GM12878 (cell line): ENCODE data around the gene SPATA1. TPM values are rescaled to one million over a fixed set of nuclear protein-coding genes. Genes with fewer than 3 reads are reported as not detected.

Experiments used
- CBFB ChIP-seq: IDR thresholded peaks from 2 replicates; pipeline ENCODE4 v1.6.1; 2016; ENCODE audit warnings: antibody characterized with exemption, low read depth
- IKZF2 ChIP-seq, 2 experiments: fragments of 450-650 bp; IDR thresholded peaks; 2 replicates each; pipeline ENCODE4 v1.6.1; 2017; ENCODE audit warnings: mild to moderate bottlenecking in 2 of 2, moderate library complexity in 2 of 2
- KLF5 ChIP-seq: fragments of 450-650 bp; IDR thresholded peaks from 2 replicates; pipeline ENCODE4 v1.6.1; 2014; ENCODE audit warnings: mild to moderate bottlenecking; ENCODE audit not compliant: partially characterized antibody
- MXI1 ChIP-seq: fragments of 150-350 bp; IDR thresholded peaks from 2 replicates; pipeline ENCODE4 v1.6.1; 2011; ENCODE audit warnings: low read depth, mild to moderate bottlenecking, inconsistent platforms, low read length, improper control_type of control experiment
- NBN ChIP-seq: fragments of 450-650 bp; IDR thresholded peaks from 2 replicates; pipeline ENCODE4 v1.6.1; 2016
- NR2F1 ChIP-seq: fragments of 450-650 bp; conservative IDR thresholded peaks from 2 replicates; pipeline ENCODE4 v1.6.1; 2017; ENCODE audit warnings: mild to moderate bottlenecking
- POLR2AphosphoS5 ChIP-seq: IDR thresholded peaks from 2 replicates; pipeline ENCODE4 v1.6.1; 2011; ENCODE audit warnings: mild to moderate bottlenecking, low read length, inconsistent platforms
- RB1 ChIP-seq: fragments of 450-650 bp; formaldehyde crosslinking; IDR thresholded peaks from 2 replicates; pipeline ENCODE4 v1.6.1; 2017; ENCODE audit warnings: mild to moderate bottlenecking, borderline replicate concordance
- SIN3A ChIP-seq: IDR thresholded peaks from 2 replicates; pipeline ENCODE4 v1.6.1; 2012; ENCODE audit warnings: low read depth, low read length, improper control_type of control experiment
- SREBF2 ChIP-seq: IDR thresholded peaks from 2 replicates; pipeline ENCODE4 v1.6.1; 2012; ENCODE audit warnings: mild to moderate bottlenecking, low read length
- TBL1XR1 ChIP-seq: IDR thresholded peaks from 2 replicates; pipeline ENCODE4 v1.6.1; 2012; ENCODE audit warnings: low read depth, low read length, improper control_type of control experiment
- ZNF217 ChIP-seq: fragments of 450-650 bp; IDR thresholded peaks from 2 replicates; pipeline ENCODE4 v1.6.1; 2017; ENCODE audit warnings: antibody characterized with exemption, mild to moderate bottlenecking
- polyA plus RNA-seq, 11 experiments: library from polyadenylated mRNA; depleted of rRNA in 4 of 11; unstranded in 6 of 11; stranded (reverse) in 5 of 11; fragments of >200 nt; fragmentation: Nextera tagmentation in 4 of 11; fragmentation: Illumina TruSeq in 1 of 11; extraction: Ambion mirVana in 4 of 11; extraction: Trizol in 1 of 11; gene quantifications; 1 replicate in 1 of 11; 2 replicates in 10 of 11; pipeline versions ENCODE4 v1.2.1 to v1.2.3, GENCODE V29; 2011 to 2016; ENCODE audit warnings: inconsistent platforms in 2 of 11, missing spikeins in 2 of 11, low read depth in 1 of 11
- total RNA-seq, 4 experiments: library from RNA; depleted of rRNA in 3 of 4; stranded (reverse); fragments of >200 nt in 3 of 4; fragmentation: Illumina TruSeq in 1 of 4; extraction: Trizol in 1 of 4; gene quantifications; 2 replicates each; pipeline versions ENCODE4 v1.2.1 to v1.2.3, GENCODE V29; 2013 to 2021
- TF ChIP-seq, protein P1 (sequence below): fragments of 450-650 bp; IDR thresholded peaks from 2 replicates; pipeline ENCODE4 v1.6.1; 2016; ENCODE audit warnings: mild to moderate bottlenecking, moderate library complexity, borderline replicate concordance
- TF ChIP-seq, protein P2 (sequence below): IDR thresholded peaks from 2 replicates; pipeline ENCODE4 v1.6.1; 2012; ENCODE audit warnings: improper control_type of control experiment, low read depth, low read length; ENCODE audit not compliant: insufficient replicate concordance
- TF ChIP-seq, protein P3 (sequence below): fragments of 450-650 bp; IDR thresholded peaks from 2 replicates; pipeline ENCODE4 v1.6.1; 2016; ENCODE audit warnings: mild to moderate bottlenecking
- TF ChIP-seq, protein P4 (sequence below): fragments of 450-650 bp; IDR thresholded peaks from 2 replicates; pipeline ENCODE4 v1.6.1; 2017; ENCODE audit warnings: mild to moderate bottlenecking

SPATA1 gene
- total and polyA plus RNA-seq, 10 of the 15 experiments (the other 5 are each of a cell fraction or from before 2014, with no cell fraction given): 0.74 to 2.4 (median 1.9) TPM

DNA sequence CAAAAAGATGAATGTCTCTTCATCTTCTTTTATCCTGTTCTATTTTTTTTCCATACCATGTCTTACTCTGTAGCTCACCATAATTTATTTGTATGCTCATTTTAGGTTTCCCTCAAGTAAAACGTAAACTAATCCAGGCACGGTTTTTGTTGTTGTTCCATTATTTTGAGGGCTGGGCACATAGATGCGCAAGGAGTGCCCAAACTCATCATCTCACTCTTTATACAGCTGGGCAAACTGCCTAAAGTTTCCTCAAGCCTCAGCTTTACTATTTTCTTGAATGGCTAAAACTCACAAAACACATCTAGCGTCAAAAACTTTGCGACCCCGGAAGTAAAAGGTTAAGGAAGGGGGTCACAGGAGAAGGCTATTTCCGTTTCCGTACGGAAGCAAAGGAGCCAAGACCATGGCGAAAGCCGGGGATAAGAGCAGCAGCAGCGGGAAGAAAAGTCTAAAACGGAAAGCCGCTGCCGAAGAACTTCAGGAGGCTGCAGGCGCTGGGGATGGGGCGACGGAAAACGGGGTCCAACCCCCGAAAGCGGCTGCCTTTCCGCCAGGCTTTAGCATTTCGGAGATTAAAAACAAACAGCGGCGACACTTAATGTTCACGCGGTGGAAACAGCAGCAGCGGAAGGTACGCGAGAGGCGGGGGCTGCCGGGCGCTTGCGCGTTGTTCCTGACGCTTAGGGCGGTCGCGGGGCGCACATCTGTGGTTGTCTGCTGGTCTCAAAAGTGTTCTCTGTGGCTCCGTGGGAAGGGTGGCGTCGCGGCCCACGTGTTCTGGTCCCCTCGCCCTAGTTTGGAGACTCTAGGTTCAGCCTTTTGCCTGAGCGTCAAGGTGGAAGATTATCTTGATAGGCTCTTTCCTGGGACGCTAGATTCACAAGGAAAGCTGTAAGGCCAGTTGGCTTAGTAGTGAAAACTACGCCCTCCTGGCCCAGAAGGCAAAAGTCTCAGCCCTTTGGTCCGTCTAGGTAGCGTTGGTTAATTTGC is 27.0 kb upstream of the SPATA1 start, which contains the start of gene RPF1 (continued):
- TF ChIP-seq, protein P1, sequence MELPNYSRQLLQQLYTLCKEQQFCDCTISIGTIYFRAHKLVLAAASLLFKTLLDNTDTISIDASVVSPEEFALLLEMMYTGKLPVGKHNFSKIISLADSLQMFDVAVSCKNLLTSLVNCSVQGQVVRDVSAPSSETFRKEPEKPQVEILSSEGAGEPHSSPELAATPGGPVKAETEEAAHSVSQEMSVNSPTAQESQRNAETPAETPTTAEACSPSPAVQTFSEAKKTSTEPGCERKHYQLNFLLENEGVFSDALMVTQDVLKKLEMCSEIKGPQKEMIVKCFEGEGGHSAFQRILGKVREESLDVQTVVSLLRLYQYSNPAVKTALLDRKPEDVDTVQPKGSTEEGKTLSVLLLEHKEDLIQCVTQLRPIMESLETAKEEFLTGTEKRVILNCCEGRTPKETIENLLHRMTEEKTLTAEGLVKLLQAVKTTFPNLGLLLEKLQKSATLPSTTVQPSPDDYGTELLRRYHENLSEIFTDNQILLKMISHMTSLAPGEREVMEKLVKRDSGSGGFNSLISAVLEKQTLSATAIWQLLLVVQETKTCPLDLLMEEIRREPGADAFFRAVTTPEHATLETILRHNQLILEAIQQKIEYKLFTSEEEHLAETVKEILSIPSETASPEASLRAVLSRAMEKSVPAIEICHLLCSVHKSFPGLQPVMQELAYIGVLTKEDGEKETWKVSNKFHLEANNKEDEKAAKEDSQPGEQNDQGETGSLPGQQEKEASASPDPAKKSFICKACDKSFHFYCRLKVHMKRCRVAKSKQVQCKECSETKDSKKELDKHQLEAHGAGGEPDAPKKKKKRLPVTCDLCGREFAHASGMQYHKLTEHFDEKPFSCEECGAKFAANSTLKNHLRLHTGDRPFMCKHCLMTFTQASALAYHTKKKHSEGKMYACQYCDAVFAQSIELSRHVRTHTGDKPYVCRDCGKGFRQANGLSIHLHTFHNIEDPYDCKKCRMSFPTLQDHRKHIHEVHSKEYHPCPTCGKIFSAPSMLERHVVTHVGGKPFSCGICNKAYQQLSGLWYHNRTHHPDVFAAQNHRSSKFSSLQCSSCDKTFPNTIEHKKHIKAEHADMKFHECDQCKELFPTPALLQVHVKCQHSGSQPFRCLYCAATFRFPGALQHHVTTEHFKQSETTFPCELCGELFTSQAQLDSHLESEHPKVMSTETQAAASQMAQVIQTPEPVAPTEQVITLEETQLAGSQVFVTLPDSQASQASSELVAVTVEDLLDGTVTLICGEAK: peak; percentile 98
- TF ChIP-seq SREBF2: peak; percentile 70
- TF ChIP-seq SIN3A: 0 out of 2 replicates have a peak, but pooled peaks have one; percentile 38
- peak; percentile 80 for TF ChIP-seq ZNF217
- peak; percentile 61 for TF ChIP-seq NR2F1
- peak; percentile 88 for TF ChIP-seq KLF5
- TF ChIP-seq POLR2AphosphoS5: peak; percentile 90
- no peak; the same call in 1 of the 2 replicates for TF ChIP-seq RB1
- peak; percentile 54; the same call in 1 of the 2 replicates for TF ChIP-seq MXI1
- peak; percentile 75 for TF ChIP-seq TBL1XR1
- peak; percentile 86; the same call in 1 of the 2 replicates for TF ChIP-seq NBN
- TF ChIP-seq, protein P2, sequence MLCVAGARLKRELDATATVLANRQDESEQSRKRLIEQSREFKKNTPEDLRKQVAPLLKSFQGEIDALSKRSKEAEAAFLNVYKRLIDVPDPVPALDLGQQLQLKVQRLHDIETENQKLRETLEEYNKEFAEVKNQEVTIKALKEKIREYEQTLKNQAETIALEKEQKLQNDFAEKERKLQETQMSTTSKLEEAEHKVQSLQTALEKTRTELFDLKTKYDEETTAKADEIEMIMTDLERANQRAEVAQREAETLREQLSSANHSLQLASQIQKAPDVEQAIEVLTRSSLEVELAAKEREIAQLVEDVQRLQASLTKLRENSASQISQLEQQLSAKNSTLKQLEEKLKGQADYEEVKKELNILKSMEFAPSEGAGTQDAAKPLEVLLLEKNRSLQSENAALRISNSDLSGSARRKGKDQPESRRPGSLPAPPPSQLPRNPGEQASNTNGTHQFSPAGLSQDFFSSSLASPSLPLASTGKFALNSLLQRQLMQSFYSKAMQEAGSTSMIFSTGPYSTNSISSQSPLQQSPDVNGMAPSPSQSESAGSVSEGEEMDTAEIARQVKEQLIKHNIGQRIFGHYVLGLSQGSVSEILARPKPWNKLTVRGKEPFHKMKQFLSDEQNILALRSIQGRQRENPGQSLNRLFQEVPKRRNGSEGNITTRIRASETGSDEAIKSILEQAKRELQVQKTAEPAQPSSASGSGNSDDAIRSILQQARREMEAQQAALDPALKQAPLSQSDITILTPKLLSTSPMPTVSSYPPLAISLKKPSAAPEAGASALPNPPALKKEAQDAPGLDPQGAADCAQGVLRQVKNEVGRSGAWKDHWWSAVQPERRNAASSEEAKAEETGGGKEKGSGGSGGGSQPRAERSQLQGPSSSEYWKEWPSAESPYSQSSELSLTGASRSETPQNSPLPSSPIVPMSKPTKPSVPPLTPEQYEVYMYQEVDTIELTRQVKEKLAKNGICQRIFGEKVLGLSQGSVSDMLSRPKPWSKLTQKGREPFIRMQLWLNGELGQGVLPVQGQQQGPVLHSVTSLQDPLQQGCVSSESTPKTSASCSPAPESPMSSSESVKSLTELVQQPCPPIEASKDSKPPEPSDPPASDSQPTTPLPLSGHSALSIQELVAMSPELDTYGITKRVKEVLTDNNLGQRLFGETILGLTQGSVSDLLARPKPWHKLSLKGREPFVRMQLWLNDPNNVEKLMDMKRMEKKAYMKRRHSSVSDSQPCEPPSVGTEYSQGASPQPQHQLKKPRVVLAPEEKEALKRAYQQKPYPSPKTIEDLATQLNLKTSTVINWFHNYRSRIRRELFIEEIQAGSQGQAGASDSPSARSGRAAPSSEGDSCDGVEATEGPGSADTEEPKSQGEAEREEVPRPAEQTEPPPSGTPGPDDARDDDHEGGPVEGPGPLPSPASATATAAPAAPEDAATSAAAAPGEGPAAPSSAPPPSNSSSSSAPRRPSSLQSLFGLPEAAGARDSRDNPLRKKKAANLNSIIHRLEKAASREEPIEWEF: no peak
- peak; percentile 47 to 52; a peak in 3 of 4 replicates for TF ChIP-seq IKZF2 (IDR thresholded peaks at IDR 0.05)
- TF ChIP-seq, protein P3, sequence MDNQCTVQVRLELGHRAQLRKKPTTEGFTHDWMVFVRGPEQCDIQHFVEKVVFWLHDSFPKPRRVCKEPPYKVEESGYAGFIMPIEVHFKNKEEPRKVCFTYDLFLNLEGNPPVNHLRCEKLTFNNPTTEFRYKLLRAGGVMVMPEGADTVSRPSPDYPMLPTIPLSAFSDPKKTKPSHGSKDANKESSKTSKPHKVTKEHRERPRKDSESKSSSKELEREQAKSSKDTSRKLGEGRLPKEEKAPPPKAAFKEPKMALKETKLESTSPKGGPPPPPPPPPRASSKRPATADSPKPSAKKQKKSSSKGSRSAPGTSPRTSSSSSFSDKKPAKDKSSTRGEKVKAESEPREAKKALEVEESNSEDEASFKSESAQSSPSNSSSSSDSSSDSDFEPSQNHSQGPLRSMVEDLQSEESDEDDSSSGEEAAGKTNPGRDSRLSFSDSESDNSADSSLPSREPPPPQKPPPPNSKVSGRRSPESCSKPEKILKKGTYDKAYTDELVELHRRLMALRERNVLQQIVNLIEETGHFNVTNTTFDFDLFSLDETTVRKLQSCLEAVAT: peak; percentile 99
- TF ChIP-seq CBFB: peak; percentile 51
- TF ChIP-seq, protein P4, sequence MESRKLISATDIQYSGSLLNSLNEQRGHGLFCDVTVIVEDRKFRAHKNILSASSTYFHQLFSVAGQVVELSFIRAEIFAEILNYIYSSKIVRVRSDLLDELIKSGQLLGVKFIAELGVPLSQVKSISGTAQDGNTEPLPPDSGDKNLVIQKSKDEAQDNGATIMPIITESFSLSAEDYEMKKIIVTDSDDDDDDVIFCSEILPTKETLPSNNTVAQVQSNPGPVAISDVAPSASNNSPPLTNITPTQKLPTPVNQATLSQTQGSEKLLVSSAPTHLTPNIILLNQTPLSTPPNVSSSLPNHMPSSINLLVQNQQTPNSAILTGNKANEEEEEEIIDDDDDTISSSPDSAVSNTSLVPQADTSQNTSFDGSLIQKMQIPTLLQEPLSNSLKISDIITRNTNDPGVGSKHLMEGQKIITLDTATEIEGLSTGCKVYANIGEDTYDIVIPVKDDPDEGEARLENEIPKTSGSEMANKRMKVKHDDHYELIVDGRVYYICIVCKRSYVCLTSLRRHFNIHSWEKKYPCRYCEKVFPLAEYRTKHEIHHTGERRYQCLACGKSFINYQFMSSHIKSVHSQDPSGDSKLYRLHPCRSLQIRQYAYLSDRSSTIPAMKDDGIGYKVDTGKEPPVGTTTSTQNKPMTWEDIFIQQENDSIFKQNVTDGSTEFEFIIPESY: 0 out of 2 replicates have a peak, but pooled peaks have one; percentile 6
